Measurements from ENCODE around the gene IL25. TPM values are rescaled to one million over a fixed set of nuclear protein-coding genes. Genes with fewer than 3 reads are reported as not detected.
"Not testable (repeated sequence)": the region's sequence is repeated elsewhere in the genome, so short reads cannot be mapped to it uniquely, and the experiment has no call there.

Gene IL25
- total and polyA plus RNA-seq, 2 experiments from 2014 or later, result 3.2 TPM; not detected in 1

DNA sequence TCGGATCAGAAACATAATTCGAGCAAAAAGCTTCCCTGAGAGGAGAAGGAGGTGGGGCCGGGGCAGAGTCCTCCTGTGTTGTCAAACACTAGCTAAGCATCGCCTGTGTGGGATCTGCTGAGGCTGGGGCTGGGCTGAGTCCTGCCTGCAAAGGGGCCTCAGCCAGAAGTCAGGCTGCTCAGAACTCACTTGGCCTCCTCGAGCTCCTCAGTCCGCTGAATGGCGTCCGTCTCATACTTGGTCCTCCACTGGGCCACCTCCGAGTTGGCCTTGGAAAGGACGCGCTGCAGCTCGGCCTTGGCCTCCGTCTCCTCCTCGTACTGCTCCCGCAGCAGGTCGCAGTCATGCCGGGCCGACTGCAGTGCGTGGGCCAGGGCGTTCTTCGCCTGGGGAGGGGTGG is 45.4 kb downstream of the IL25 start:
- TF ChIP-seq, protein P1, sequence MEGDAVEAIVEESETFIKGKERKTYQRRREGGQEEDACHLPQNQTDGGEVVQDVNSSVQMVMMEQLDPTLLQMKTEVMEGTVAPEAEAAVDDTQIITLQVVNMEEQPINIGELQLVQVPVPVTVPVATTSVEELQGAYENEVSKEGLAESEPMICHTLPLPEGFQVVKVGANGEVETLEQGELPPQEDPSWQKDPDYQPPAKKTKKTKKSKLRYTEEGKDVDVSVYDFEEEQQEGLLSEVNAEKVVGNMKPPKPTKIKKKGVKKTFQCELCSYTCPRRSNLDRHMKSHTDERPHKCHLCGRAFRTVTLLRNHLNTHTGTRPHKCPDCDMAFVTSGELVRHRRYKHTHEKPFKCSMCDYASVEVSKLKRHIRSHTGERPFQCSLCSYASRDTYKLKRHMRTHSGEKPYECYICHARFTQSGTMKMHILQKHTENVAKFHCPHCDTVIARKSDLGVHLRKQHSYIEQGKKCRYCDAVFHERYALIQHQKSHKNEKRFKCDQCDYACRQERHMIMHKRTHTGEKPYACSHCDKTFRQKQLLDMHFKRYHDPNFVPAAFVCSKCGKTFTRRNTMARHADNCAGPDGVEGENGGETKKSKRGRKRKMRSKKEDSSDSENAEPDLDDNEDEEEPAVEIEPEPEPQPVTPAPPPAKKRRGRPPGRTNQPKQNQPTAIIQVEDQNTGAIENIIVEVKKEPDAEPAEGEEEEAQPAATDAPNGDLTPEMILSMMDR (IDR thresholded peaks at IDR 0.05; ENCODE audit: low read depth, low read length), result no peak
- Histone ChIP-seq H3K4me1 (ENCODE audit: low read depth) (peaks cover 22% of the 10 kb centered on the region), H3K27me3 (no peaks in the 10 kb centered on the region), H3K4me3 (no peak overlapping the region), H3K9me3 (ENCODE audit: low read depth) (no peaks in the 10 kb centered on the region), H3K36me3 (no peaks in the 10 kb centered on the region), H3K27ac (no peak overlapping the region)
- no peak for DNase-seq (ENCODE audit: low read depth in 1 of 2, low spot score in 1 of 2)

DNA sequence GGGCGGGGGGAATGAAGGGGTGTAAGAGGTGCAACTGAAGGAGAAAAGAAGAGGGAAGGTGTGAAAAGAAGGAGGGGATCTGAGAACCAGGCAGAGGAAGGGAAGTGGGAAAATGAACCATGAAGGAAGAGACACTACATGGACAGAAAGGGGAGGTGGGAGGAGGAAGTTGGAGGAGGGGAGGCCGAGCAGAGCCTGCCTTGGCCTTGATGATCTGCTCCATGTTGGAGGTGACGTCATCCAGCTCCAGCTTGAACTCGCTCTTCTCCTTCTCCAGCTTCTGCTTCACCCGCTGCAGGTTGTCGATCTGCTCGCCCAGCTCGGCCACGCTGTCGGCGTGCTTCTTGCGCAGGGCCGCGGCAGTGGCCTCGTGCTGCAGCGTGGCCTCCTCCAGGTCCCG is 47.0 kb downstream of the IL25 start:
- H3K4me3 ChIP-seq, H3K27ac ChIP-seq, H3K27me3 ChIP-seq: not testable (repeated sequence)

DNA sequence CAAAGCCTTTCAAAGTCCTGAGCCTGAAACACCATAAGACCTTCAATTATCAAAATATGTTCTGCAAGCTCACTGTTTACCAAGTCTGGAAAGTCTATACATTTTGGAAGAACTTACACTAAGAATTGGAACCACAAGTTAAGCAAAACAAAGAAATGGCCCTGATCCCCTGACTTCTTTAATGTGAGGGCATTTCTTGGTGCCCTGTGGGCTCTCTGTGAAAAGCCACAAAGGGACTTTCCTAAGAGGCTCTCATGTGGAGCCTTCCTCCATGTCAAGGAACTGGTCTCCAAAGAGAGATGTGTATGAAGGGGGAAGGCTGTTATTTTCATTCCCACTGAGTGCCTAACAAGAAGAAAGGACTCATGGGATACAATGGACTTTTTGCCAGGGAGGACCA is 49.0 kb downstream of the IL25 start:
- no peak overlapping the region for H3K4me3 ChIP-seq
- DNase-seq (ENCODE audit: low read depth in 1 of 2, low spot score in 1 of 2), result no peak
- TF ChIP-seq, protein P1 (IDR thresholded peaks at IDR 0.05; ENCODE audit: low read depth, low read length), result no peak
- H3K36me3 ChIP-seq, result no peaks in the 10 kb centered on the region
- no peaks in the 10 kb centered on the region for H3K9me3 ChIP-seq (ENCODE audit: low read depth)
- H3K27ac ChIP-seq, result no peak overlapping the region
- H3K4me1 ChIP-seq (ENCODE audit: low read depth), result peaks cover 1% of the 10 kb centered on the region
- no peaks in the 10 kb centered on the region for H3K27me3 ChIP-seq

More for the DNA sequence above, 47.0 kb downstream of the IL25 start:
- H3K9me3 ChIP-seq (ENCODE audit: low read depth); H3K36me3 ChIP-seq; DNase-seq (ENCODE audit: low read depth in 1 of 2, low spot score in 1 of 2): not testable (repeated sequence)
- peaks cover 15% of the 10 kb centered on the region for H3K4me1 ChIP-seq (ENCODE audit: low read depth)

DNA sequence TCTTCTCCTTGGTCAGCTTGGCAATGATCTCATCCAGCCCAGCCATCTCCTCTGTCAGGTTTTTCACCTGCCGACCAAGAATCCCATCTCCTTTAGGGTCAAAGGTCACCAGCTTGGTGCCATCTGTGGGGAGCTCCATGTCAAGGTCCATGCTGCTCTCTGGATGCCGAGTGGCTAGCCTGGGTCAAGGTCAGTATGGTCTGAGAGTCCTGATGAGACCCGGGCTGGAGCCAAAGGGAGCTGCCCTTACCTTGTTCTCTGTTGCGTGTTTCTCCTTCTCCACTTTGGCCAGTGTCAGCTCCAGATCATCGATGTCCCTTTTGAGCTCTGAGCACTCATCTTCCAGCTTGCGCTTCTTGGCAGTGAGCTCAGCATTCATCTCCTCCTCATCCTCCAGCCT is 51.0 kb downstream of the IL25 start:
- Histone ChIP-seq H3K4me1 (ENCODE audit: low read depth) (no peaks in the 10 kb centered on the region), H3K27me3 (no peaks in the 10 kb centered on the region), H3K4me3 (no peak overlapping the region), H3K9me3 (ENCODE audit: low read depth) (no peaks in the 10 kb centered on the region), H3K27ac (no peak overlapping the region), H3K36me3 (no peaks in the 10 kb centered on the region)
- TF ChIP-seq, protein P1 (IDR thresholded peaks at IDR 0.05; ENCODE audit: low read depth, low read length), result no peak
- DNase-seq (ENCODE audit: low read depth in 1 of 2, low spot score in 1 of 2), result no peak

DNA sequence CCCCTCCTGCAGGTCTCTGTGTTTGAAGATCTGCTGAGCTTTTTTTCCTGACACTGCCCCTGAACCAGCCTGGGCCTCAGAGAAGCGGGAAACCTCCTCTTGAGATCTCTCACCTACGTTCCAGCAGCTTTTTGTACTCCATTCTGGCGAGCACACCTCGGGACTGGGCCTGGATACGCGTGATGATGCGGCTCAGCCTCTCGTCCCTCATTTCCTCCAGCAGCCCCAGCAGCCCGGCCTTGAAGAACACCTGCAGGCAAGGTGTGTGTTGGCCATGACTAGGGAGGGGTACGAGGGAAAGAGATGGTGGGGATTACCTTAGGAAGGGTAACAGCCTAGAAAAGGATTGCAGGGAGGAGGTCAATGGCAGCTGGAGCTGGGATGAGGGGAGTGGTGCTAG is 52.6 kb downstream of the IL25 start:
- no peak overlapping the region for H3K4me3 ChIP-seq
- no peaks in the 10 kb centered on the region for H3K36me3 ChIP-seq
- H3K9me3 ChIP-seq (ENCODE audit: low read depth), result no peaks in the 10 kb centered on the region
- no peak overlapping the region for H3K27ac ChIP-seq
- H3K4me1 ChIP-seq (ENCODE audit: low read depth), result no peaks in the 10 kb centered on the region
- TF ChIP-seq, protein P1 (IDR thresholded peaks at IDR 0.05; ENCODE audit: low read depth, low read length), result no peak
- no peaks in the 10 kb centered on the region for H3K27me3 ChIP-seq
- DNase-seq (ENCODE audit: low read depth in 1 of 2, low spot score in 1 of 2), result no peak

DNA sequence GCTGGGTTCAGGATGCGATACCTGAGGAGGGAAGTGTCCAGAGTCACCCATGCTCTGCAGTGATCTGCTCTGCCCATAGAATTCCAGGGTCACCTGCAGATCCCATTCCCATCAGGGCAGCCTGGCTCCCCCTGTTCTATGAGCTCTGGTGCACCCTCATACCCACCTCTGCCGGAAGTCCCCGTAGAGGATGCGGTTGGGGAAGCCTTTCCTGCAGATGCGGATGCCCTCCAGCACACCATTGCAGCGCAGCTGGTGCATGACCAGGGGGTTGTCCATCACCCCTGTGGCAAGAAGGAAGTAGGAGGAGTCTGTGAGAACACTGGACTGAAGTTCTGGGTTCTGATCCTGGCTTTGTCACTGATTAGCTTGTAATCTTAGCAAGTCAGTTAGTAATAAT is 53.2 kb downstream of the IL25 start:
- not testable (repeated sequence) for H3K27me3 ChIP-seq, H3K36me3 ChIP-seq

More for the DNA sequence above, 53.2 kb downstream of the IL25 start:
- not testable (repeated sequence) for H3K9me3 ChIP-seq (ENCODE audit: low read depth); H3K27ac ChIP-seq; DNase-seq (ENCODE audit: low read depth in 1 of 2, low spot score in 1 of 2); H3K4me3 ChIP-seq; H3K4me1 ChIP-seq (ENCODE audit: low read depth)

Other genes starting within 250 kb of the IL25 start
- gene SLC7A8, start 189.1 kb upstream of the IL25 start, total RNA-seq, result 9.2 and 14.1 TPM in 2 replicates
- 12.6 and 14.0 TPM in 2 replicates for gene SLC7A8, start 189.1 kb upstream of the IL25 start, polyA plus RNA-seq
- not detected in 2 replicates for gene RNF212B, start 134.9 kb upstream of the IL25 start, total RNA-seq
- 0.72 TPM in 1 of 2 replicates, not detected in the other for gene RNF212B, start 134.9 kb upstream of the IL25 start, polyA plus RNA-seq
- 12.3 and 13.6 TPM in 2 replicates for gene HOMEZ, start 86.7 kb upstream of the IL25 start, total RNA-seq
- 20.8 and 26.5 TPM in 2 replicates for gene HOMEZ, start 86.7 kb upstream of the IL25 start, polyA plus RNA-seq
- 15.5 and 16.9 TPM in 2 replicates for gene PPP1R3E, start 70.0 kb upstream of the IL25 start, total RNA-seq
- 14.2 and 17.9 TPM in 2 replicates for gene PPP1R3E, start 70.0 kb upstream of the IL25 start, polyA plus RNA-seq
- gene BCL2L2, start 66.0 kb upstream of the IL25 start, total RNA-seq, result 28.6 and 40.7 TPM in 2 replicates
- 5.8 and 7.4 TPM in 2 replicates for gene BCL2L2, start 66.0 kb upstream of the IL25 start, polyA plus RNA-seq
- 184 and 194 TPM in 2 replicates for gene PABPN1, start 51.4 kb upstream of the IL25 start, total RNA-seq
- gene PABPN1, start 51.4 kb upstream of the IL25 start, polyA plus RNA-seq, result 502 and 534 TPM in 2 replicates
- gene SLC22A17, start 19.9 kb upstream of the IL25 start, total RNA-seq, result 66.6 and 74.0 TPM in 2 replicates
- gene SLC22A17, start 19.9 kb upstream of the IL25 start, polyA plus RNA-seq, result 43.8 and 55.1 TPM in 2 replicates
- 20.5 and 36.6 TPM in 2 replicates for gene EFS, start 7.6 kb upstream of the IL25 start, total RNA-seq
- 16.7 and 22.2 TPM in 2 replicates for gene EFS, start 7.6 kb upstream of the IL25 start, polyA plus RNA-seq
- gene CMTM5, start 4.2 kb downstream of the IL25 start, total RNA-seq, result 0.21 and 0.49 TPM in 2 replicates
- gene CMTM5, start 4.2 kb downstream of the IL25 start, polyA plus RNA-seq, result 25.2 and 31.4 TPM in 2 replicates
- gene MYH6, start 35.5 kb downstream of the IL25 start, total RNA-seq, result 4,520 and 8,484 TPM in 2 replicates
- gene MYH6, start 35.5 kb downstream of the IL25 start, polyA plus RNA-seq, result 2,795 and 4,145 TPM in 2 replicates
- 82.8 and 134 TPM in 2 replicates for gene MYH7, start 62.9 kb downstream of the IL25 start, total RNA-seq
- 66.2 and 117 TPM in 2 replicates for gene MYH7, start 62.9 kb downstream of the IL25 start, polyA plus RNA-seq
- 35.6 and 43.3 TPM in 2 replicates for gene NGDN, start 96.9 kb downstream of the IL25 start, total RNA-seq
- gene NGDN, start 96.9 kb downstream of the IL25 start, polyA plus RNA-seq, result 66.9 and 80.3 TPM in 2 replicates
- gene ZFHX2, start 179.0 kb downstream of the IL25 start, total RNA-seq, result 3.9 and 4.2 TPM in 2 replicates
- 5.6 TPM in 2 replicates for gene ZFHX2, start 179.0 kb downstream of the IL25 start, polyA plus RNA-seq
- 47.6 and 58.6 TPM in 2 replicates for gene THTPA, start 183.5 kb downstream of the IL25 start, total RNA-seq
- gene THTPA, start 183.5 kb downstream of the IL25 start, polyA plus RNA-seq, result 31.3 and 45.2 TPM in 2 replicates
- 61.2 and 123 TPM in 2 replicates for gene AP1G2, start 195.0 kb downstream of the IL25 start, total RNA-seq
- 141 and 168 TPM in 2 replicates for gene AP1G2, start 195.0 kb downstream of the IL25 start, polyA plus RNA-seq
- 0.39 and 0.63 TPM in 2 replicates for gene JPH4, start 206.0 kb downstream of the IL25 start, total RNA-seq
- 0.53 and 1.4 TPM in 2 replicates for gene JPH4, start 206.0 kb downstream of the IL25 start, polyA plus RNA-seq